Neural progenitor cell (in vitro differentiated cells): Measurements from ENCODE around the gene MIS18BP1. TPM values are rescaled to one million over a fixed set of nuclear protein-coding genes. Genes with fewer than 3 reads are reported as not detected.
A peak's percentile ranks its signal among the peaks of the same experiment; 100 is the strongest.
"Not testable (repeated sequence)": the region's sequence is repeated elsewhere in the genome, so short reads cannot be mapped to it uniquely, and the experiment has no call there.

Source experiments
- DNase-seq: peaks from one replicate; pipeline ENCODE4 v3.0.0-alpha.2; 2016; ENCODE audit warnings: low spot score
- H2AFZ ChIP-seq: fragments of 200-600 bp; sonication (generic); replicated peaks from 2 replicates; pipeline ENCODE4 v1.6.1; 2016; ENCODE audit warnings: antibody characterized with exemption
- H3F3A ChIP-seq: fragments of 200-600 bp; sonication (generic); 2 replicates; pipeline ENCODE4 v1.6.1; 2016; ENCODE audit warnings: antibody characterized with exemption, low read depth
- H3K27ac ChIP-seq: fragments of 200-600 bp; sonication (generic); 2 replicates; pipeline ENCODE4 v1.5.1; 2016; ENCODE audit warnings: mild to moderate bottlenecking
- H3K27me3 ChIP-seq: fragments of 200-600 bp; sonication (generic); 2 replicates; pipeline ENCODE4 v1.6.1; 2016; ENCODE audit warnings: mild to moderate bottlenecking, moderate library complexity
- H3K36me3 ChIP-seq: fragments of 200-600 bp; sonication (generic); 2 replicates; pipeline ENCODE4 v1.5.1; 2016
- H3K4me1 ChIP-seq: fragments of 200-600 bp; sonication (generic); 2 replicates; pipeline ENCODE4 v1.6.1; 2016; ENCODE audit warnings: mixed run types
- H3K4me2 ChIP-seq: fragments of 200-600 bp; sonication (generic); 2 replicates; pipeline ENCODE4 v1.6.1; 2016
- H3K4me3 ChIP-seq: fragments of 200-600 bp; sonication (generic); 2 replicates; pipeline ENCODE4 v1.5.1; 2016
- H3K79me2 ChIP-seq: fragments of 200-600 bp; sonication (generic); 2 replicates; pipeline ENCODE4 v1.6.1; 2016; ENCODE audit warnings: low read depth
- H3K9ac ChIP-seq: fragments of 200-600 bp; sonication (generic); 2 replicates; pipeline ENCODE4 v1.6.1; 2016
- H3K9me3 ChIP-seq: fragments of 200-600 bp; sonication (generic); 2 replicates; pipeline ENCODE4 v1.5.1; 2016; ENCODE audit warnings: low read depth
- H4K20me1 ChIP-seq: fragments of 200-600 bp; sonication (generic); 2 replicates; pipeline ENCODE4 v1.6.1; 2016; ENCODE audit warnings: low read depth
- H3K27ac Mint-ChIP-seq: 3 replicates; pipeline ENCODE4 v1.8.0; 2021; ENCODE audit warnings: mixed read lengths
- H3K27me3 Mint-ChIP-seq: 2 replicates; pipeline ENCODE4 v1.8.0; 2022; ENCODE audit warnings: low read depth, mild to moderate bottlenecking, inconsistent platforms, moderate library complexity, mixed read lengths; ENCODE audit not compliant: insufficient read depth
- H3K36me3 Mint-ChIP-seq: 3 replicates; pipeline ENCODE4 v1.8.0; 2021; ENCODE audit warnings: mixed read lengths
- H3K4me1 Mint-ChIP-seq: 3 replicates; pipeline ENCODE4 v1.8.0; 2021; ENCODE audit warnings: mixed read lengths
- H3K4me3 Mint-ChIP-seq: 3 replicates; pipeline ENCODE4 v1.8.0; 2021; ENCODE audit warnings: mild to moderate bottlenecking, moderate library complexity, mixed read lengths
- H3K9me3 Mint-ChIP-seq: 3 replicates; pipeline ENCODE4 v1.8.0; 2020; ENCODE audit warnings: mixed read lengths
- EZH2 ChIP-seq: fragments of 200-600 bp; sonication (generic); IDR thresholded peaks from 2 replicates; pipeline ENCODE4 v1.6.1; 2017; ENCODE audit warnings: antibody characterized with exemption, mild to moderate bottlenecking, moderate library complexity
- EZH2phosphoT487 ChIP-seq: fragments of 200-600 bp; sonication (generic); IDR thresholded peaks from 2 replicates; pipeline ENCODE4 v1.6.1; 2017; ENCODE audit warnings: antibody characterized with exemption
- total RNA-seq: library from RNA; depleted of rRNA; stranded (reverse); fragments of >200 nt; gene quantifications from 2 replicates; pipeline ENCODE4 v1.2.3, GENCODE V29; 2015; ENCODE audit warnings: low replicate concordance
- TF ChIP-seq, protein P1 (sequence below): fragments of 200-600 bp; sonication (generic); IDR thresholded peaks from 2 replicates; pipeline ENCODE4 v1.5.1; 2017; ENCODE audit warnings: antibody characterized with exemption, mild to moderate bottlenecking

MIS18BP1 gene
- total RNA-seq, 1 donor from 2014 or later = 211 TPM

DNA sequence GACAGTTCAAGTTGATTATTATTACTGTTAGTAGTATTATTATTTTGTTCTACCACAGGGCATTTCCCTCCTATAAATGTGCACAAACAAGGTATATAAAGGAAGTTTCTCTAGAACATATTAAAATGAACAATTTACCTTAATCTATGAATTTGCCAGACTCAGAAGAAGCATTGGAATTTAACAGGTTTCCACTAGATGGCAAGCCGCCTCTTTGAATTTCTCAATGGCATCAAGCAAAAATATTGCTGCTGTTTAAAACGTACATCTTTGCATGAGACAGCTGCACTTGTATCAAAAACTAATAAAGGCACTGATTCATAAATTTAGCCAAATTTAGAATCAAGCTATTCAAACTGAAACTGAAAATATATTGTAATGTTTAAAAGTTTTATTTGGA is 34.6 kb upstream of the MIS18BP1 start:
- H3K36me3 ChIP-seq = no peaks in the 10 kb centered on the region
- Mint-ChIP-seq H3K9me3 (peaks cover 4% of the 10 kb centered on the region), H3K4me1 (no peaks in the 10 kb centered on the region), H3K27ac (no peak overlapping the region), H3K36me3 (no peaks in the 10 kb centered on the region), H3K27me3 (no peaks in the 10 kb centered on the region), H3K4me3 (no peak overlapping the region)
- no peak overlapping the region for H3K27ac ChIP-seq
- H3K79me2 ChIP-seq = no peaks in the 10 kb centered on the region
- no peaks in the 10 kb centered on the region for H4K20me1 ChIP-seq
- H2AFZ ChIP-seq = no peak overlapping the region
- no peak overlapping the region for H3K9ac ChIP-seq
- no peaks in the 10 kb centered on the region for H3K4me1 ChIP-seq
- no peaks in the 10 kb centered on the region for H3K9me3 ChIP-seq
- peaks cover 2% of the 10 kb centered on the region for H3K27me3 ChIP-seq
- TF ChIP-seq, protein P1, sequence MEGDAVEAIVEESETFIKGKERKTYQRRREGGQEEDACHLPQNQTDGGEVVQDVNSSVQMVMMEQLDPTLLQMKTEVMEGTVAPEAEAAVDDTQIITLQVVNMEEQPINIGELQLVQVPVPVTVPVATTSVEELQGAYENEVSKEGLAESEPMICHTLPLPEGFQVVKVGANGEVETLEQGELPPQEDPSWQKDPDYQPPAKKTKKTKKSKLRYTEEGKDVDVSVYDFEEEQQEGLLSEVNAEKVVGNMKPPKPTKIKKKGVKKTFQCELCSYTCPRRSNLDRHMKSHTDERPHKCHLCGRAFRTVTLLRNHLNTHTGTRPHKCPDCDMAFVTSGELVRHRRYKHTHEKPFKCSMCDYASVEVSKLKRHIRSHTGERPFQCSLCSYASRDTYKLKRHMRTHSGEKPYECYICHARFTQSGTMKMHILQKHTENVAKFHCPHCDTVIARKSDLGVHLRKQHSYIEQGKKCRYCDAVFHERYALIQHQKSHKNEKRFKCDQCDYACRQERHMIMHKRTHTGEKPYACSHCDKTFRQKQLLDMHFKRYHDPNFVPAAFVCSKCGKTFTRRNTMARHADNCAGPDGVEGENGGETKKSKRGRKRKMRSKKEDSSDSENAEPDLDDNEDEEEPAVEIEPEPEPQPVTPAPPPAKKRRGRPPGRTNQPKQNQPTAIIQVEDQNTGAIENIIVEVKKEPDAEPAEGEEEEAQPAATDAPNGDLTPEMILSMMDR = peak; percentile 29
- TF ChIP-seq EZH2phosphoT487 = no peak
- no peaks in the 10 kb centered on the region for H3F3A ChIP-seq
- DNase-seq = no peak
- no peak overlapping the region for H3K4me2 ChIP-seq
- no peak overlapping the region for H3K4me3 ChIP-seq

DNA sequence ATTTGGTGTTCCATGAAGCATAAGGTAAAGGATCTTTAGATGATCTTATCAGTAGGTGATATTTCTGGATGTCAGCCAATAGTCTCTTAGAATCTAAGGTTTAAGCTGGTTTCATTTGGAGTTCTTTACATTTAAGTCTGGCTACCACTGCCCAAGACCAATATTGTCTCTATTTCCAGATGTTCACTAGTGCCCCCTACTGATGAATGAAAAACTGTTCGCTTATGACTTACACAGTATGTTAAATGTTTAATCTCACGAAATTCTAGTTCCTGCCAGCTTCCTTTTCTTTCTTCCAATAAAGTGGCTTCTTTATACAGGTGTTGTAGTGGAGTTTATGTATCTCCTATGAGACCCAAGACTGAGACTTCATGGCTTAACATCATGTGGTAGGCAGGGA is 31.8 kb upstream of the MIS18BP1 start:
- Mint-ChIP-seq H3K27me3 (no peaks in the 10 kb centered on the region), H3K4me3 (no peak overlapping the region), H3K4me1 (no peaks in the 10 kb centered on the region), H3K27ac (no peak overlapping the region), H3K9me3 (peaks cover 12% of the 10 kb centered on the region), H3K36me3 (peaks cover 3% of the 10 kb centered on the region)
- no peaks in the 10 kb centered on the region for H3K27me3 ChIP-seq
- H4K20me1 ChIP-seq = no peaks in the 10 kb centered on the region
- no peak for DNase-seq
- no peaks in the 10 kb centered on the region for H3K36me3 ChIP-seq
- H3K9ac ChIP-seq = no peak overlapping the region
- no peaks in the 10 kb centered on the region for H3F3A ChIP-seq
- no peak for TF ChIP-seq EZH2
- TF ChIP-seq, protein P1 = peak; percentile 43
- no peak overlapping the region for H3K4me2 ChIP-seq
- no peaks in the 10 kb centered on the region for H3K9me3 ChIP-seq
- no peak overlapping the region for H3K27ac ChIP-seq
- no peak overlapping the region for H3K4me3 ChIP-seq
- H3K79me2 ChIP-seq = no peaks in the 10 kb centered on the region
- no peaks in the 10 kb centered on the region for H3K4me1 ChIP-seq
- no peak overlapping the region for H2AFZ ChIP-seq

DNA sequence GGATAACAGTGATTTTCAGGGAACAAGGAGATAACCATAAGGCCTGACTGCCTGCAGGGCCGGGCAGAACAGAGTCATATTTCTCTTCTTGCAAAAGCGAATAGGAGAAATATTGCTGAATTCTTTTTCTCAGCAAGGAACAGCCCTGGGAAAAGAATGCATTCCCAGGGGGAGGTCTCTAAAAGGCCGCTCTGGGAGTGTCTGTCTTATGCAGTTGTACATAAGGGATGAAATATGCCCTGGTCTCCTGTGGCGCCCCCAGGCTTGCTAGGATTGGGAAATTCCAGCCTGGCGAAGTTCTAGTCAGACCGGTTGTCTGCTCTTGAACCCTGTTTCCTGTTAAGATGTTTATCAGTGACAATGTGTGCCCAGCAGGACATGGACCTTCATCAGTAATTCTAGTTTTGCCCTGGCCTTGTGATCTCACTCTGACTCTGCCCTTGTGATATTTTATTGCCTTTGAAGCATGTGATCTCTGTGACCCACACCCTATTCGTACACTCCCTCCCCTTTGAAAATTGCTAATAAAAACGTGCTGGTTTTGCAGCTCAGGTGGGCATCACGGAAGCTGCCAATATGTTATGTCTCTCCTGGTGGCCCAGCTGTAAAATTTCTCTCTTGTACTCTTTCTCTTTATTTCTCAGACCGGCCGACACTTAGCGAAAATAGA is 28.9 kb upstream of the MIS18BP1 start:
- not testable (repeated sequence) for DNase-seq, H3K36me3 ChIP-seq, H3K4me3 ChIP-seq, H4K20me1 ChIP-seq, H3K27me3 ChIP-seq, H3K27ac Mint-ChIP-seq, H3K4me3 Mint-ChIP-seq, H3K4me1 Mint-ChIP-seq, H3K4me1 ChIP-seq, H2AFZ ChIP-seq, H3K4me2 ChIP-seq, H3F3A ChIP-seq, H3K9ac ChIP-seq, H3K27ac ChIP-seq, H3K79me2 ChIP-seq, H3K27me3 Mint-ChIP-seq, H3K36me3 Mint-ChIP-seq, H3K9me3 ChIP-seq
- H3K9me3 Mint-ChIP-seq = peaks cover 15% of the 10 kb centered on the region

DNA sequence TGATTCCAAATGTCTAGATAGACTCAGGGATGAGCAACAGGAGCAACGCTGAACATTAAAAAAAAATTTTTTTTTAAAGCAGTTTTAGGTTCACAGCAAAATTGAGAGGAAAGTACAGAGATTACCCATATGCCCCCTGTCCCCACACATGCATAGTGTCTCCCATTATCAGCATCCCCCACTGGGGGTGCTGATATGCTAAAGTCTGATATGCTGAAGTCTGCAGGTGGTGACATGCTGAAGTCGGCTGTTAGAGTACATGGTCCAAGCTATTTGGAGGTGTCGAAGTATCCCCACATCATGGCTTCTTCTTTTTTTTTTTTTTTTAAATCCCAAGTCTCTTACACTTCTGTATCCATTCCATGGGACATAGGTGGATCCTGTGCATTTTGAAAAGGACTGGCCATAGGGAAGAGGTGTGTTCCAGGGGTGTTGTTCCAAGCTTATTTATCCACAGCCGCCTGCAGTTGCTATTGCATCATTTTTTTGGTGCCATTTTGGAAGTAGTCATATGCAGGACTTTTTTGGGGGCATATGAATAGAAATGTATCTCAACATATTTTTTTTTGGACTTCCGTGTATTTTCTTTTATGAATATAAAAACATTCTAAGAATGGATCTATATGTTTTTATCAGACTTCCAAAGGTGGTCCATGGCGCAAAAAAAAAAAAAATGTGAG is 19.0 kb upstream of the MIS18BP1 start:
- Mint-ChIP-seq H3K9me3 (no peaks in the 10 kb centered on the region), H3K27me3 (no peaks in the 10 kb centered on the region), H3K36me3 (no peaks in the 10 kb centered on the region), H3K4me3 (no peak overlapping the region), H3K4me1 (no peaks in the 10 kb centered on the region), H3K27ac (no peak overlapping the region)
- TF ChIP-seq EZH2 (no peak), EZH2phosphoT487 (no peak)
- TF ChIP-seq, protein P1 = no peak
- H4K20me1 ChIP-seq = no peaks in the 10 kb centered on the region
- no peak overlapping the region for H3K4me2 ChIP-seq
- H3K9me3 ChIP-seq = no peaks in the 10 kb centered on the region
- H3K79me2 ChIP-seq = no peaks in the 10 kb centered on the region
- H2AFZ ChIP-seq = no peak overlapping the region
- H3K36me3 ChIP-seq = no peaks in the 10 kb centered on the region
- DNase-seq = no peak
- no peak overlapping the region for H3K9ac ChIP-seq
- no peaks in the 10 kb centered on the region for H3K27me3 ChIP-seq
- no peak overlapping the region for H3K4me3 ChIP-seq
- H3K4me1 ChIP-seq = no peaks in the 10 kb centered on the region
- H3F3A ChIP-seq = no peaks in the 10 kb centered on the region
- no peak overlapping the region for H3K27ac ChIP-seq
